GM21723 (cell line): Measurements from ENCODE around the gene OR9G4.

Experiments
- ATAC-seq: cut with Tn5 transposase; IDR thresholded peaks from one replicate; pipeline ENCODE4 v1.9.1; 2021; ENCODE audit warnings: mild to moderate bottlenecking, moderate library complexity; ENCODE audit not compliant: unreplicated experiment

OR9G4 gene

GRCh38 chr11:56748597-56748996 is at the start of gene OR9G4:
Gene OR9G4, minus strand, starts transcription at chr11:56748697. Its CDS starts 4,931 bp downstream, at chr11:56743766.
- no peak for ATAC-seq

- no peak for ATAC-seq
These were observed 35.0 kb upstream of the OR9G4 start for GRCh38 chr11:56783448-56784041.

GRCh38 chr11:56782167-56782847 is 33.8 kb upstream of the OR9G4 start:
- peak; percentile 65 for ATAC-seq

DNA sequence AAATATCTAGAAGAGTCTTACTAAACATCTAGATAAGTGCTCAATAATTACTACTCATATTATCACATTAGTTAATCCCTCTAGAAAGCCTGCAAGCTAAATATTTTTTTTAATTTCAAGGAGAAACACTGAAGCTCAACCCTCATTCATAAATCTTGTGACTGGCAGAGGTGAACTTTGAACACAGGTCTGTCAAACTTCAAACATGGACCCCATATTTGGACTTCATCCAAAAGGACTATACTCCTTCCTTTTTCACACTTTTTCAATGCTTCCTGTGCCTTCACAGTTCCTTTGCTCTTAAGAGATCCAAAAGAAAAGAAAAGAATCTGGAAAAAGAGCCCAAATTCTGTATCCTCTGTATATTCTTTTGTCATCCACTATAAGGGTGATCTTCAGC is 28.3 kb upstream of the OR9G4 start:
- no peak for ATAC-seq

DNA sequence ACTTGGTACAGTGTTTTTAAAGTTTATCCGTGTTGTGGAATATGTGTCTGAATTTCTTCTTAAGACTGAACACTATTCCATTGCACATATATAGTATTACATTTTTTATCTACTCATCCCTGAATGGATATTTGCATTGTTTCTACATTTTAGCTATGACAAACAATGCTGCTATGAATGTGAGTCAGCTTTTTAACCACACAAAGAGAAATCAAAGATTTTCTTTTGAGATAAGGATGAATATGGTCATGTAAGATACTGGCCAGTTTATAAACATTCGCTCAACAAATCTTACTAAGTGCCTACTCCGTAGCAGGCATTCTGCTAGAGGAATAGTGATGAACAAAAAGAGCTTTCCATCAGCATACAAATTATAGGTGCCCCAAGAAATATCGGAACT is 16.5 kb upstream of the OR9G4 start:
- no peak for ATAC-seq

DNA sequence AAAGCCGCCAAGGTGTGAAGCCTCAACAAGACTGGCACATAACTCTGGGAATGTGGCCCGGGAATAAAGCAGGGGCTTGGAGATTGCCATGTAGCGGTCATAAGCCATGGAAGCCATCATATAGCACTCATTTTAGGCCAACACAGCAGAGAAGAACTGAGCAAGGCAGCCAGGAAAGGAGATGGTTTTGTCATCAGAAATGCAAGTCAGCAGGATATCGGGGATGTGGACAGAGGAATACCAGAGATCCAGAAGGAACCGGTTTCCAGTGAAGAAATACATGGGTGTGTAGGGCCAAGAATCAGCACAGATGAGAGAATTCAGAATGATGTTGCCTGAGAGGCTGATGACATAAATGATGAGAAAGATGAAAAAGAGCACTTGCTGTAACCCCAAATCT is 3.0 kb upstream of the OR9G4 start:
- ATAC-seq: no peak

DNA sequence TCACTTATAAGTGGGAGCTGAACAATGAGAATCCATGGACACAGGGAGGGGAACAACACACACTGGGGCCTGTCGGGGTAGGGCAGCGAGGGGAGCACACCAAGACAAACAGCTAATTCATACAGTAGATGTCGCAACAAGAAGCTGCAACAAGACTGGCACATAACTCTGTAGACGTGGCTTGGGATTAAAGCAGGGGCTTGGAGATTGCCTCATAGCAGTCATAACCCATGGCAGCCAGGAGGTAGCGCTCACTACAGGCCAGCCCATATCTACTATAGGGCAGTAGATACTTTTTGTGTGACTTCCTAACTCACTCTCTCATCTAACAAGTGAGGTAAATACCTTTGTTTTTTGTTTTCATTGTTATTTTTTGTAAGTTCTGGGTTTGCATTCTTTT is 1.7 kb upstream of the OR9G4 start:
- ATAC-seq: no peak

GRCh38 chr11:56740886-56741285 is 7.6 kb downstream of the OR9G4 start:
- ATAC-seq: no peak

- no peak for ATAC-seq
These were observed 8.4 kb downstream of the OR9G4 start for GRCh38 chr11:56740107-56740506.

- no peak for ATAC-seq
These were observed 28.0 kb downstream of the OR9G4 start for GRCh38 chr11:56720513-56720912.

- no peak for ATAC-seq
These were observed 32.1 kb downstream of the OR9G4 start for GRCh38 chr11:56716379-56716854.

DNA sequence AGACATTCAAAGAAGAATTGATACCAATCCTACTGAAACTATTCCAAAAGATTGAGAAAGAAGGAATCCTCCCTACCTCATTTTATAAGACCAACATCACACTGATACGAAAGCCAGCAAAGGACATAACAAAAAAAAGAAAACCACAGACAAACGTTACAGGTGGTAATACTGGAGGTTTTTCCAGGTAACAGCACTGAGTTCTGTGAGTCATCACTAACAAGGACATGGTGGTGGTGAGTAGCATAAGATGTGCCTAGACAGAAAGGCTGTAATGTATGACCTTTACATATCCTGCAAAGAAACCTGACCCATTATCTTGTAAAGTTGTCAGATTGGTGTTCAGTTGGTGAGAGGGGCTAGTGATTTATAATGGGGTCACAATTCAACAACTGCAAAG is 34.3 kb downstream of the OR9G4 start:
- ATAC-seq: no peak

- ATAC-seq: no peak
These were observed 42.0 kb downstream of the OR9G4 start for GRCh38 chr11:56706486-56706885.

- ATAC-seq: no peak
These were observed 42.6 kb downstream of the OR9G4 start for GRCh38 chr11:56705784-56706396.

GRCh38 chr11:56700914-56701485 is 47.5 kb downstream of the OR9G4 start:
- ATAC-seq: no peak

GRCh38 chr11:56700242-56700913 is 48.1 kb downstream of the OR9G4 start:
- ATAC-seq: no peak

- ATAC-seq: no peak
These were observed 49.7 kb downstream of the OR9G4 start, which contains the start of gene OR9G1 for GRCh38 chr11:56698795-56699194. Gene OR9G1, plus strand, starts transcription at chr11:56699095. Its CDS starts 1,293 bp downstream, at chr11:56700388.

DNA sequence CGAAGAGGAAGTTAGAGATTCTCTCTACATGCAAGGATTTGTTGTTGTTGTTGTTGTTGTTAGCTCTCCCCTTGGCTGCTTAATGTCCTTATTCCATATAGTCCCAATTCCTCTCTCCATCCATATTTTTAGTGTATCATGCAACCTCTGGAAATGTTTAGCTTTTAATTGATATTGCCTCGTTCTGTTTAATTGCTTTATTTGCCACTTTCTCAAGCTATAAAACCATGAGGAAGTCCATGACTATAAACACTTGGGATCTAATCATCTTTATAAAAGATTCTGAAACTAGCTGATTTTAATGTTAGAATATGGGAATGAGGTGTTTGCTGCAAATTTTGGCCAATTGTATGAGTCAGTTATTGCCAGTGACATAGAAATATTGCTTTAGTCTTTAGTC is 55.1 kb downstream of the OR9G4 start:
- no peak for ATAC-seq
